H1 (cell line): Measurements from ENCODE around the gene SLC44A1. TPM values are rescaled to one million over a fixed set of nuclear protein-coding genes. Genes with fewer than 3 reads are reported as not detected.

ENCODE experiments used
- CTCF ChIA-PET: fragments of 300-600 bp; sonication (Branson Sonifier 250); formaldehyde crosslinking; loops from one replicate; lab custom pipeline; 2021; ENCODE audit not compliant: partially characterized antibody; lab: Charles Lee
- POLR2A ChIA-PET: fragments of 300-600 bp; sonication (Branson Sonifier 250); formaldehyde crosslinking; loops from one replicate; lab custom pipeline; 2021; ENCODE audit warnings: inconsistent platforms; ENCODE audit not compliant: partially characterized antibody; lab: Charles Lee
- DNase-seq, 2 experiments: peaks; one replicate each; pipeline versions ENCODE4 v3.0.0 to v3.0.0-alpha.2; 2010 to 2022; ENCODE audit warnings: low spot score in 2 of 2, low read depth in 1 of 2, mixed read lengths in 1 of 2
- FAIRE-seq: peaks from 2 replicates; lab custom pipeline; 2011; peaks lifted over from hg19 to GRCh38; lab: Jason Lieb, UNC
- H2AFZ ChIP-seq: 2 replicates; pipeline ENCODE4 v1.8.1; 2012; ENCODE audit warnings: low read length, inconsistent platforms
- H2AK5ac ChIP-seq: 2 replicates; pipeline ENCODE4 v1.6.1; 2013; ENCODE audit warnings: low read depth, low read length
- H2BK120ac ChIP-seq: replicated peaks from 2 replicates; pipeline ENCODE3; 2013; ENCODE audit warnings: low read depth, low read length, inconsistent platforms
- H2BK12ac ChIP-seq: 2 replicates; pipeline ENCODE4 v1.6.1; 2013; ENCODE audit warnings: low read depth, low read length
- H2BK15ac ChIP-seq: 2 replicates; pipeline ENCODE4 v1.6.1; 2013; ENCODE audit warnings: low read length
- H2BK20ac ChIP-seq: 2 replicates; pipeline ENCODE4 v1.6.1; 2013; ENCODE audit warnings: low read length
- H2BK5ac ChIP-seq: 2 replicates; pipeline ENCODE4 v1.6.1; 2013; ENCODE audit warnings: low read depth, low read length
- H3K14ac ChIP-seq: 2 replicates; pipeline ENCODE4 v1.6.1; 2013; ENCODE audit warnings: inconsistent platforms; ENCODE audit not compliant: insufficient read length
- H3K18ac ChIP-seq: 2 replicates; pipeline ENCODE4 v1.6.1; 2013; ENCODE audit warnings: low read length; ENCODE audit errors: extremely low read depth
- H3K23ac ChIP-seq: 2 replicates; pipeline ENCODE4 v1.6.1; 2013; ENCODE audit warnings: inconsistent platforms; ENCODE audit not compliant: insufficient read length
- H3K23me2 ChIP-seq: 2 replicates; pipeline ENCODE4 v1.6.1; 2013; ENCODE audit warnings: low read depth, low read length
- H3K27ac ChIP-seq: 2 replicates; pipeline ENCODE4 v1.6.1; 2011; ENCODE audit warnings: low read depth, low read length, inconsistent platforms
- H3K27me3 ChIP-seq, 4 experiments: replicated peaks in 1 of 4; 1 replicate in 1 of 4; 2 replicates in 3 of 4; pipeline versions ENCODE4 v1.6.1 to v1.8.1; 2011 to 2013; ENCODE audit warnings: low read length in 3 of 4, mild to moderate bottlenecking in 3 of 4, inconsistent platforms in 2 of 4, mixed read lengths in 2 of 4, moderate library complexity in 1 of 4; ENCODE audit not compliant: control insufficient read depth in 3 of 4, insufficient read depth in 3 of 4; ENCODE audit errors: extremely low read depth in 1 of 4
- H3K36me3 ChIP-seq, 4 experiments: 2 replicates each; pipeline versions ENCODE4 v1.6.1 to v1.8.1; 2011 to 2013; ENCODE audit warnings: mild to moderate bottlenecking in 4 of 4, low read length in 3 of 4, moderate library complexity in 2 of 4, control low read depth in 1 of 4, inconsistent platforms in 1 of 4; ENCODE audit not compliant: insufficient read depth in 4 of 4, control insufficient read depth in 2 of 4
- H3K4ac ChIP-seq: replicated peaks from 2 replicates; pipeline ENCODE3; 2013; ENCODE audit warnings: low read length, low read depth, mixed read lengths, inconsistent platforms; ENCODE audit not compliant: insufficient read length
- H3K4me1 ChIP-seq, 4 experiments: replicated peaks in 1 of 4; 1 replicate in 1 of 4; 2 replicates in 3 of 4; pipeline versions ENCODE4 v1.6.1 to v1.8.1; 2011 to 2013; ENCODE audit warnings: low read length in 3 of 4, inconsistent platforms in 2 of 4, mixed read lengths in 1 of 4; ENCODE audit not compliant: insufficient read depth in 4 of 4, control insufficient read depth in 3 of 4
- H3K4me2 ChIP-seq, 2 experiments: 2 replicates each; pipeline versions ENCODE4 v1.6.1 to v1.8.1; 2011 to 2013; ENCODE audit warnings: low read depth in 2 of 2, low read length in 2 of 2, control low read depth in 1 of 2, inconsistent platforms in 1 of 2, mild to moderate bottlenecking in 1 of 2; ENCODE audit not compliant: insufficient read depth in 1 of 2
- H3K4me3 ChIP-seq, 4 experiments: fragments of 200-600, 300-600 bp in 1 of 4; sonication (generic), shearing (Covaris generic), sonication (Bioruptor Twin) in 1 of 4; 2 replicates each; pipeline versions ENCODE4 v1.5.1 to v1.8.1; 2011 to 2016; ENCODE audit warnings: low read length in 4 of 4, low read depth in 3 of 4, control low read depth in 2 of 4, inconsistent platforms in 2 of 4, mild to moderate bottlenecking in 2 of 4, mixed read lengths in 1 of 4, moderate library complexity in 1 of 4; ENCODE audit not compliant: insufficient read depth in 2 of 4; ENCODE audit errors: extremely low read depth in 1 of 4
- H3K56ac ChIP-seq: replicated peaks from 2 replicates; pipeline ENCODE3; 2013; ENCODE audit warnings: low read depth, mild to moderate bottlenecking, mixed read lengths, low read length, inconsistent platforms; ENCODE audit not compliant: insufficient read length
- H3K79me1 ChIP-seq: 2 replicates; pipeline ENCODE4 v1.6.1; 2013; ENCODE audit warnings: low read depth, low read length, control low read depth
- H3K79me2 ChIP-seq, 2 experiments: 2 replicates each; pipeline versions ENCODE4 v1.6.1 to v1.8.1; 2012 to 2013; ENCODE audit warnings: low read length in 2 of 2, mild to moderate bottlenecking in 2 of 2, inconsistent platforms in 1 of 2; ENCODE audit not compliant: insufficient read depth in 2 of 2, control insufficient read depth in 1 of 2
- H3K9ac ChIP-seq, 4 experiments: replicated peaks in 1 of 4; 1 replicate in 1 of 4; 2 replicates in 3 of 4; pipeline versions ENCODE4 v1.6.1 to v1.8.1; 2011 to 2013; ENCODE audit warnings: low read depth in 3 of 4, low read length in 3 of 4, control low read depth in 2 of 4, mild to moderate bottlenecking in 2 of 4, moderate library complexity in 2 of 4, inconsistent platforms in 1 of 4; ENCODE audit errors: extremely low read depth in 1 of 4
- H3K9me3 ChIP-seq, 2 experiments: 2 replicates each; pipeline versions ENCODE4 v1.6.1 to v1.8.1; 2012 to 2013; ENCODE audit warnings: mild to moderate bottlenecking in 2 of 2, moderate library complexity in 2 of 2, control low read depth in 1 of 2, inconsistent platforms in 1 of 2, low read depth in 1 of 2, low read length in 1 of 2, mixed read lengths in 1 of 2; ENCODE audit not compliant: insufficient read depth in 2 of 2
- H4K20me1 ChIP-seq, 2 experiments: replicated peaks in 1 of 2; 2 replicates each; pipeline versions ENCODE3 to v1.8.1; 2011 to 2013; ENCODE audit warnings: inconsistent platforms in 2 of 2, low read length in 2 of 2, mild to moderate bottlenecking in 1 of 2; ENCODE audit not compliant: insufficient read depth in 2 of 2, control insufficient read depth in 1 of 2
- H4K5ac ChIP-seq: 2 replicates; pipeline ENCODE4 v1.6.1; 2013; ENCODE audit warnings: low read length, low read depth, mixed read lengths, inconsistent platforms; ENCODE audit not compliant: insufficient read length
- H4K8ac ChIP-seq: 2 replicates; pipeline ENCODE4 v1.8.0; 2013; ENCODE audit warnings: mild to moderate bottlenecking, moderate library complexity, low read length, inconsistent platforms; ENCODE audit not compliant: insufficient read depth; ENCODE audit errors: extremely low read depth
- H4K91ac ChIP-seq: replicated peaks from 2 replicates; pipeline ENCODE3; 2013; ENCODE audit warnings: low read length, mixed read lengths, inconsistent platforms; ENCODE audit not compliant: insufficient read length
- CTBP2 ChIP-seq: IDR thresholded peaks from 2 replicates; pipeline ENCODE4 v1.7.0; 2011; ENCODE audit warnings: borderline replicate concordance, mild to moderate bottlenecking, moderate library complexity, mixed read lengths, low read length; ENCODE audit not compliant: insufficient read depth, insufficient read length
- EP300 ChIP-seq, 2 experiments: IDR thresholded peaks; 1 replicate in 1 of 2; 2 replicates in 1 of 2; pipeline ENCODE4 v1.6.1; 2011 to 2012; ENCODE audit warnings: low read depth in 2 of 2, low read length in 2 of 2, mild to moderate bottlenecking in 2 of 2, borderline replicate concordance in 1 of 2, inconsistent platforms in 1 of 2, moderate library complexity in 1 of 2
- GABPA ChIP-seq: IDR thresholded peaks from 2 replicates; pipeline ENCODE4 v1.6.1; 2011; ENCODE audit warnings: mild to moderate bottlenecking, low read length, moderate library complexity, borderline replicate concordance; ENCODE audit not compliant: insufficient read depth
- HDAC6 ChIP-seq: IDR thresholded peaks from one replicate; pipeline ENCODE4 v1.7.1; 2012; ENCODE audit warnings: low read depth, mild to moderate bottlenecking, inconsistent platforms, low read length, moderate library complexity
- RFX5 ChIP-seq: IDR thresholded peaks from 2 replicates; pipeline ENCODE4 v1.6.1; 2011; ENCODE audit warnings: low read depth, low read length, improper control_type of control experiment, borderline replicate concordance
- SAP30 ChIP-seq: fragments of 300-600 bp; sonication (generic); IDR thresholded peaks from 2 replicates; pipeline ENCODE4 v1.7.1; 2012; ENCODE audit warnings: low read length, moderate library complexity, mild to moderate bottlenecking, inconsistent platforms; ENCODE audit not compliant: insufficient read depth, insufficient replicate concordance
- SIRT6 ChIP-seq: IDR thresholded peaks from one replicate; pipeline ENCODE4 v1.7.1; 2012; ENCODE audit warnings: low read length, inconsistent platforms
- SP4 ChIP-seq: IDR thresholded peaks from 2 replicates; pipeline ENCODE4 v1.6.1; 2012; ENCODE audit warnings: low read length, inconsistent platforms
- WGBS, 2 experiments: shearing (Covaris generic) in 1 of 2; methylation state at CpG; one replicate each; pipeline versions ENCODE4 v1.1.6 to v1.1.7; 2013 to 2015; ENCODE audit warnings: low lambda C conversion rate in 2 of 2, mixed read lengths in 2 of 2, inconsistent platforms in 1 of 2, low coverage in 1 of 2, missing lambda C conversion rate in 1 of 2; ENCODE audit not compliant: insufficient replicate concordance in 2 of 2, insufficient coverage in 1 of 2, insufficient read length in 1 of 2; ENCODE audit errors: extremely low coverage in 1 of 2, missing lambda C conversion rate in 1 of 2; 5-methylcytosine and 5-hydroxymethylcytosine counted together
- polyA plus RNA-seq, 7 experiments: library from polyadenylated mRNA; depleted of rRNA in 3 of 7; stranded (reverse) in 5 of 7; unstranded in 2 of 7; fragments of >200 nt in 5 of 7; fragments of 200-250 nt in 2 of 7; gene quantifications; 1 replicate in 5 of 7; 2 replicates in 1 of 7; 4 replicates in 1 of 7; pipeline versions ENCODE4 v1.2.1 to v1.2.3, GENCODE V29; 2011 to 2013; ENCODE audit warnings: missing spikeins in 2 of 7, mixed read lengths in 2 of 7
- total RNA-seq: library from RNA; stranded (reverse); fragmentation: NEBNext Ultra II Directional; extraction: Animal tissue kit (Norgen Biotek cat#: 25700); gene quantifications from 2 replicates; pipeline ENCODE4 v1.2.1, GENCODE V29; 2021

Gene SLC44A1
- total and polyA plus RNA-seq, 2 of the 8 experiments (the other 6 are each of a cell fraction or from before 2014, with no cell fraction given): 30.5 to 71.2 TPM

DNA sequence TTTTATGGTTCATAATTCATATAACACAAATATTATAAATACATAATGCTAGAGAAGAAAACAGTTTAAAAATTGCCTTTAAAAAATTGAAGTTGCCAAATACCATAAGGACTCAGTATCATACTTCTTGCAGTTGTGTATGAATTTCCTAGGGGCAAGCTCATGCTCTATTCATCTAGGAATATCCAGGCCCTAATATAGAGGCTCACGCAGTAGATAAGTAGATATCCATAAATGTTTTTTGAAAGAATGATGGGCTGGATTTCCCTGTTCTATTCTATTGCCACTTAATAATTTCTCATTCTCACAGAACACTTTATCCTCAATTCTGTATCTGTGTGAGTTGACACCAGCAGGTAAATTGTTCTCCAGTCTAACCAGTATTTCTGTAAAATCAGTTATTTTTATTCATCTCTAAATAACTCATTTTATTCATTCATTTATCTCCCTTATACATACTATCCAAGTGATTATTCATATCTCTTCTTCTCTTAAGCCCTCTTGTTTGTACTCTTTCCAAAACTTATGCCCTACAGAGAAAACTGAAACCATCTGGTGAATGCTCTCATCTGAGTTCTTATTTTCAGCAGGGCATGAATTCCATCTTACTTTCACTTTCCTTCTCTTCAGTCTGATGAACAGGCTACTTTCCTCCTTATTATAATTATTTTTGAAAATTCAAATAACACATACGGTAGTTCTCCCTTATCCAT lies 97.1 kb downstream of the SLC44A1 start:
- no peaks in the 10 kb centered on the region for H3K9me3 ChIP-seq
- no peak overlapping the region for H3K9ac ChIP-seq
- no peak overlapping the region for H2AK5ac ChIP-seq
- H3K23me2 ChIP-seq: no peaks in the 10 kb centered on the region
- H4K8ac ChIP-seq: no peak overlapping the region
- H3K27ac ChIP-seq: no peak overlapping the region
- H2AFZ ChIP-seq: no peak overlapping the region
- H3K4me1 ChIP-seq: no peaks in the 10 kb centered on the region; a peak in 1 of 7 replicates
- H3K36me3 ChIP-seq: peaks cover 0 to 11% (median 5%) of the 10 kb centered on the region in 4 experiments; a peak in 5 of 8 replicates
- H4K20me1 ChIP-seq: no peaks in the 10 kb centered on the region
- H2BK5ac ChIP-seq: no peak overlapping the region
- no peak overlapping the region for H4K91ac ChIP-seq
- no peak overlapping the region for H3K4me2 ChIP-seq
- DNase-seq: no peak
- peaks cover 0 to 5% of the 10 kb centered on the region in 2 experiments; a peak in 1 of 4 replicates for H3K79me2 ChIP-seq
- no peaks in the 10 kb centered on the region for H3K27me3 ChIP-seq
- H2BK15ac ChIP-seq: no peak overlapping the region
- H3K18ac ChIP-seq: no peak overlapping the region
- 96% methylated on average over 2 of the region's 2 CpGs; no CpG with 5 or more reads in 1 of the 2 experiments for WGBS, 2 experiments
- H3K23ac ChIP-seq: no peak overlapping the region
- TF ChIP-seq GABPA: no peak
- no peak for TF ChIP-seq EP300 (IDR thresholded peaks at IDR 0.05; ENCODE audit: borderline replicate concordance in 1 of 2, low read depth in 2 of 2, low read length in 2 of 2)
- TF ChIP-seq SIRT6: no peak
- TF ChIP-seq HDAC6: no peak
- TF ChIP-seq SAP30: no peak
- TF ChIP-seq SP4: no peak
- TF ChIP-seq RFX5: no peak
- no peak for TF ChIP-seq CTBP2
- TF ChIP-seq, all 59 proteins: peak for 0
- POLR2A ChIA-PET: no interaction called here
- Histone ChIP-seq H3K14ac (no peak overlapping the region), H3K79me1 (no peaks in the 10 kb centered on the region), H3K4me3 (no peak overlapping the region), H3K56ac (no peak overlapping the region), H4K5ac (no peak overlapping the region), H2BK12ac (no peak overlapping the region), H2BK20ac (no peak overlapping the region), H3K4ac (no peak overlapping the region), H2BK120ac (no peak overlapping the region)
- no peak for FAIRE-seq
- CTCF ChIA-PET: no interaction called here
